Kidney epithelial cell (primary cell): Measurements from ENCODE around the gene RPRML. TPM values are rescaled to one million over a fixed set of nuclear protein-coding genes. Genes with fewer than 3 reads are reported as not detected.
"Not testable (repeated sequence)": the region's sequence is repeated elsewhere in the genome, so short reads cannot be mapped to it uniquely, and the experiment has no call there.

Source experiments
- DNase-seq: peaks from one replicate; pipeline ENCODE4 v3.0.0-alpha.2; 2010; ENCODE audit warnings: low read depth
- H3K27me3 ChIP-seq: 2 replicates; pipeline ENCODE4 v1.6.0; 2011; ENCODE audit warnings: low read length; ENCODE audit not compliant: control insufficient read depth, insufficient read depth
- H3K36me3 ChIP-seq: 2 replicates; pipeline ENCODE4 v1.5.1; 2011; ENCODE audit warnings: low read length; ENCODE audit not compliant: control insufficient read depth, insufficient read depth
- H3K4me3 ChIP-seq: 2 replicates; pipeline ENCODE4 v1.5.1; 2011; ENCODE audit warnings: low read depth, mild to moderate bottlenecking, control low read depth, low read length
- CTCF ChIP-seq: IDR thresholded peaks from 2 replicates; pipeline ENCODE4 v1.5.1; 2011; ENCODE audit warnings: mild to moderate bottlenecking, moderate library complexity, low read length, control low read depth, inconsistent platforms; ENCODE audit not compliant: insufficient read depth, poor library complexity, severe bottlenecking
- total RNA-seq: library from RNA; depleted of rRNA; stranded (reverse); fragments of >200 nt; gene quantifications from 2 replicates; pipeline ENCODE4 v1.2.3, GENCODE V29; 2015

RPRML gene
- total RNA-seq, 1 donor from 2014 or later: not detected

- no peak for TF ChIP-seq CTCF
- DNase-seq: no peak
- H3K27me3 ChIP-seq: peaks cover 13% of the 10 kb centered on the region
Observed at GRCh38 chr17:46963571-46963970, 15.5 kb downstream of the RPRML start.

GRCh38 chr17:46962374-46962790 lies 16.7 kb downstream of the RPRML start:
- H3K27me3 ChIP-seq: peaks cover 12% of the 10 kb centered on the region
- TF ChIP-seq CTCF: no peak
- H3K4me3 ChIP-seq: no peak overlapping the region
- no peak for DNase-seq
- no peaks in the 10 kb centered on the region for H3K36me3 ChIP-seq

More at GRCh38 chr17:46963571-46963970, 15.5 kb downstream of the RPRML start:
- Histone ChIP-seq H3K4me3 (no peak overlapping the region), H3K36me3 (no peaks in the 10 kb centered on the region)

GRCh38 chr17:46960152-46960551 lies 18.9 kb downstream of the RPRML start:
- DNase-seq: no peak
- Histone ChIP-seq H3K27me3 (peaks cover 9% of the 10 kb centered on the region), H3K4me3 (no peak overlapping the region), H3K36me3 (no peaks in the 10 kb centered on the region)
- no peak for TF ChIP-seq CTCF

- Histone ChIP-seq H3K36me3 (no peaks in the 10 kb centered on the region), H3K4me3 (no peak overlapping the region), H3K27me3 (peaks cover 9% of the 10 kb centered on the region)
- no peak for DNase-seq
- TF ChIP-seq CTCF: no peak
Observed at GRCh38 chr17:46958041-46958591, 20.9 kb downstream of the RPRML start.

GRCh38 chr17:46953191-46953590 lies 25.9 kb downstream of the RPRML start:
- DNase-seq, H3K4me3 ChIP-seq, H3K36me3 ChIP-seq: not testable (repeated sequence)
- peaks cover 24% of the 10 kb centered on the region for H3K27me3 ChIP-seq

- H3K4me3 ChIP-seq: no peak overlapping the region
- H3K36me3 ChIP-seq: no peaks in the 10 kb centered on the region
- TF ChIP-seq CTCF: no peak
- peaks cover 23% of the 10 kb centered on the region for H3K27me3 ChIP-seq
- DNase-seq: no peak
Observed at GRCh38 chr17:46952115-46952514, 26.9 kb downstream of the RPRML start.
